Endodermal cell (in vitro differentiated cells): ENCODE measurements around the gene NUP88. TPM values are rescaled to one million over a fixed set of nuclear protein-coding genes. Genes with fewer than 3 reads are reported as not detected.
A peak's percentile ranks its signal among the peaks of the same experiment; 100 is the strongest.
"Not testable (repeated sequence)": the region's sequence is repeated elsewhere in the genome, so short reads cannot be mapped to it uniquely, and the experiment has no call there.

Source experiments
- DNase-seq: peaks from one replicate; pipeline ENCODE4 v3.0.0-alpha.2; 2017
- H3K27ac ChIP-seq: 2 replicates; pipeline ENCODE4 v1.5.1; 2013; ENCODE audit warnings: mild to moderate bottlenecking, low read depth, low read length, moderate library complexity
- H3K27me3 ChIP-seq: 2 replicates; pipeline ENCODE4 v1.6.1; 2013; ENCODE audit warnings: mild to moderate bottlenecking, low read length, moderate library complexity; ENCODE audit not compliant: insufficient read depth, control insufficient read depth, poor library complexity, severe bottlenecking
- H3K36me3 ChIP-seq: 2 replicates; pipeline ENCODE4 v1.7.0; 2013; ENCODE audit warnings: mild to moderate bottlenecking, low read length, moderate library complexity; ENCODE audit not compliant: control insufficient read depth, insufficient read depth
- H3K4me1 ChIP-seq: one replicate; pipeline ENCODE4 v1.7.0; 2013; ENCODE audit warnings: low read length; ENCODE audit not compliant: control insufficient read depth, insufficient read depth
- H3K4me3 ChIP-seq: 2 replicates; pipeline ENCODE4 v1.5.1; 2013; ENCODE audit warnings: mild to moderate bottlenecking, low read length, moderate library complexity
- H3K9ac ChIP-seq: 2 replicates; pipeline ENCODE4 v1.6.1; 2013; ENCODE audit warnings: mild to moderate bottlenecking, low read length, moderate library complexity; ENCODE audit not compliant: poor library complexity, severe bottlenecking; ENCODE audit errors: extremely low read depth
- H3K9me3 ChIP-seq: 2 replicates; pipeline ENCODE4 v1.6.1; 2013; ENCODE audit warnings: mild to moderate bottlenecking, low read length, moderate library complexity; ENCODE audit not compliant: control insufficient read depth
- H3K27ac Mint-ChIP-seq: 2 replicates; pipeline ENCODE4 v1.8.0; 2020; ENCODE audit warnings: mixed read lengths
- H3K27me3 Mint-ChIP-seq: 2 replicates; pipeline ENCODE4 v1.8.0; 2021; ENCODE audit warnings: mild to moderate bottlenecking, mixed read lengths; ENCODE audit not compliant: insufficient read depth
- H3K36me3 Mint-ChIP-seq: 2 replicates; pipeline ENCODE4 v1.8.0; 2020; ENCODE audit warnings: low read depth, mixed read lengths
- H3K4me1 Mint-ChIP-seq: 2 replicates; pipeline ENCODE4 v1.8.0; 2020; ENCODE audit warnings: mixed read lengths
- H3K4me3 Mint-ChIP-seq: 2 replicates; pipeline ENCODE4 v1.8.0; 2020; ENCODE audit warnings: mild to moderate bottlenecking, moderate library complexity, mixed read lengths
- H3K9me3 Mint-ChIP-seq: 2 replicates; pipeline ENCODE4 v1.8.0; 2020; ENCODE audit warnings: mild to moderate bottlenecking, mixed read lengths
- WGBS, 2 experiments: methylation state at CpG; one replicate each; pipeline versions ENCODE4 v1.1.5 to v1.1.7; 2013; ENCODE audit warnings: missing lambda C conversion rate in 2 of 2, mixed read lengths in 1 of 2; ENCODE audit not compliant: insufficient coverage in 1 of 2, insufficient read length in 1 of 2; 5-methylcytosine and 5-hydroxymethylcytosine counted together
- total RNA-seq, 2 donors: library from RNA; stranded (reverse); fragmentation: NEBNext Ultra II Directional in 1 of 2; extraction: Animal tissue kit (Norgen Biotek cat#: 25700) in 1 of 2; gene quantifications; 2 replicates in 1 of 2; 3 replicates in 1 of 2; pipeline ENCODE4 v1.2.1, GENCODE V29; 2021
- TF ChIP-seq, protein P1 (sequence below): fragments of 200-600 bp; sonication (generic); conservative IDR thresholded peaks from 2 replicates; pipeline ENCODE4 v1.5.0; 2021; ENCODE audit warnings: antibody characterized with exemption, mild to moderate bottlenecking

Gene NUP88
- total RNA-seq, 2 donors from 2014 or later = 72.2 to 79.0 TPM

GRCh38 chr17:5438716-5439445, 19.4 kb upstream of the NUP88 start, which contains the start of gene C1QBP:
Gene C1QBP (minus strand): TSS chr17:5439155. CDS start chr17:5439073, 82 bp downstream.
- H3K4me3 ChIP-seq = peak within 1 kb of the TSS; percentile 99
- peak within 1 kb of the TSS; percentile 79 for H3K27ac Mint-ChIP-seq
- H3K9ac ChIP-seq = peak within 1 kb of the TSS; percentile 85
- peaks cover 41% of the 10 kb centered on the region for H3K36me3 Mint-ChIP-seq
- WGBS, 2 experiments = 0% methylated on average over 25 to 75 of the region's 75 CpGs
- TF ChIP-seq, protein P1, sequence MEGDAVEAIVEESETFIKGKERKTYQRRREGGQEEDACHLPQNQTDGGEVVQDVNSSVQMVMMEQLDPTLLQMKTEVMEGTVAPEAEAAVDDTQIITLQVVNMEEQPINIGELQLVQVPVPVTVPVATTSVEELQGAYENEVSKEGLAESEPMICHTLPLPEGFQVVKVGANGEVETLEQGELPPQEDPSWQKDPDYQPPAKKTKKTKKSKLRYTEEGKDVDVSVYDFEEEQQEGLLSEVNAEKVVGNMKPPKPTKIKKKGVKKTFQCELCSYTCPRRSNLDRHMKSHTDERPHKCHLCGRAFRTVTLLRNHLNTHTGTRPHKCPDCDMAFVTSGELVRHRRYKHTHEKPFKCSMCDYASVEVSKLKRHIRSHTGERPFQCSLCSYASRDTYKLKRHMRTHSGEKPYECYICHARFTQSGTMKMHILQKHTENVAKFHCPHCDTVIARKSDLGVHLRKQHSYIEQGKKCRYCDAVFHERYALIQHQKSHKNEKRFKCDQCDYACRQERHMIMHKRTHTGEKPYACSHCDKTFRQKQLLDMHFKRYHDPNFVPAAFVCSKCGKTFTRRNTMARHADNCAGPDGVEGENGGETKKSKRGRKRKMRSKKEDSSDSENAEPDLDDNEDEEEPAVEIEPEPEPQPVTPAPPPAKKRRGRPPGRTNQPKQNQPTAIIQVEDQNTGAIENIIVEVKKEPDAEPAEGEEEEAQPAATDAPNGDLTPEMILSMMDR = peak; percentile 99
- peak; percentile 99 for DNase-seq
- H3K9me3 Mint-ChIP-seq = no peaks in the 10 kb centered on the region
- no peaks in the 10 kb centered on the region for H3K9me3 ChIP-seq
- H3K4me1 Mint-ChIP-seq = peaks cover 12% of the 10 kb centered on the region
- H3K27me3 Mint-ChIP-seq = no peaks in the 10 kb centered on the region
- H3K36me3 ChIP-seq = peaks cover 48% of the 10 kb centered on the region
- peak within 1 kb of the TSS; percentile 52 for H3K27ac ChIP-seq
- no peaks in the 10 kb centered on the region for H3K4me1 ChIP-seq
- no peaks in the 10 kb centered on the region for H3K27me3 ChIP-seq
- H3K4me3 Mint-ChIP-seq = peak within 1 kb of the TSS; percentile 73

DNA sequence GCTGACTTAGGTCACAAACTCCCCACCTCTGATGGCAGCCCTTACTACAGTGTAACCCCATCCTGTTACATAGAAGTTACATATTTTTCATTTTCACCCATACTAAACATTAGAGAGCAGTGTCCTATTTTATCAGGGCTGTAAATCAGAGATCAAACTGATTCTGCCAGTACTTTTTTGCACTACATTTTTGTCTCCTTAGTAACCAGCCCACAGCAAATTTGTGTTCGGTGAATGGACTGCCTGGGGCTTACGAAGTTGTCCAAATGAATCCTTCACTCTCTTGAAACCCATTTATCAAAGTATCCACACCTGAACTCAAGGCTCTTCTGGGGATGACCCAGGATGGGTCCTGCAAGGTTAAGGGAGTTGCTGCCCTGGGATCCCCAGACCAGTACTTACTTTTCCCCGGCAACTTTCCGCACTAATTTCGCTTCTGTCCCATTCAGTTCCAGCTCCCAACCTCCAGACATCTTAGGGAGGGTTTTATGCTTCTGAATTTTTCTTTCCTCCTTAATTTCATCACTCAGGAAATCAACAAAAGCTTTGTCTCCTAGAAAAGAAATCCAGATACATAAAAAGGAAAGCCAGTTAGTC, 18.4 kb upstream of the NUP88 start:
- peak overlapping the region; percentile 99 for H3K4me3 ChIP-seq
- H3K27ac ChIP-seq = no peak overlapping the region
- TF ChIP-seq, protein P1 = no peak
- no peaks in the 10 kb centered on the region for H3K9me3 ChIP-seq
- H3K4me1 Mint-ChIP-seq = peaks cover 12% of the 10 kb centered on the region
- H3K27ac Mint-ChIP-seq = peak overlapping the region; percentile 79
- H3K9me3 Mint-ChIP-seq = no peaks in the 10 kb centered on the region
- H3K9ac ChIP-seq = peak overlapping the region; percentile 85
- H3K36me3 ChIP-seq = peaks cover 50% of the 10 kb centered on the region
- H3K4me3 Mint-ChIP-seq = peak overlapping the region; percentile 73
- H3K4me1 ChIP-seq = no peaks in the 10 kb centered on the region
- no peaks in the 10 kb centered on the region for H3K27me3 Mint-ChIP-seq
- DNase-seq = no peak
- peaks cover 44% of the 10 kb centered on the region for H3K36me3 Mint-ChIP-seq
- 54 to 66% methylated on average over 4 to 5 of the region's 5 CpGs for WGBS, 2 experiments
- no peaks in the 10 kb centered on the region for H3K27me3 ChIP-seq

- H3K27ac ChIP-seq, H3K27me3 ChIP-seq, H3K4me3 Mint-ChIP-seq, H3K9me3 Mint-ChIP-seq, H3K27me3 Mint-ChIP-seq, DNase-seq, H3K9me3 ChIP-seq, H3K4me1 ChIP-seq, H3K4me3 ChIP-seq, H3K9ac ChIP-seq, H3K27ac Mint-ChIP-seq: not testable (repeated sequence)
- Mint-ChIP-seq H3K4me1 (peaks cover 12% of the 10 kb centered on the region), H3K36me3 (peaks cover 58% of the 10 kb centered on the region)
- WGBS, 2 experiments = 93 to 97% methylated on average over 2 to 8 of the region's 12 CpGs
- H3K36me3 ChIP-seq = peaks cover 63% of the 10 kb centered on the region
These were observed 16.4 kb upstream of the NUP88 start for GRCh38 chr17:5435781-5436315.
